Measurements from ENCODE around the gene ITIH6. TPM values are rescaled to one million over a fixed set of nuclear protein-coding genes. Genes with fewer than 3 reads are reported as not detected.

The ITIH6 gene
- total RNA-seq, 1 donor from 2014 or later, result not detected

DNA sequence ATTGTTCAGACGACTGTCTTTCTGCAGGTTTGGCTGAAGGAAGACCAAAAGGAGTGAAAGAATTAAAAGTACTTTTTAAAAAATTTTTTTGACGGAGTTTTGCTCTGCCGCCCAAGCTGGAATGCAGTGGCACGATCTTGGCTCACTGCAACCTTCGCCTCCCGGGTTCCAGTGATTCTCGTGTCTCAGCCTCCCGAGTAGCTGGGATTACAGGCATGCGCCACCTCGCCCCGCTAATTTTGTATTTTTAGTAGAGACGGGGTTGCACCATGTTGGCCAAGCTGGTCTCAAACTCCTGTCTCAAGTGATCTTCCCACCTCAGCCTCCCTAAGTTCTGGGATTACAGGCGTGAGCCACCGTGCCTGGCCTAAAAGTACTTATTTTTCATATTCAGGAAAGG, 86.3 kb downstream of the ITIH6 start:
- ATAC-seq, result no peak

DNA sequence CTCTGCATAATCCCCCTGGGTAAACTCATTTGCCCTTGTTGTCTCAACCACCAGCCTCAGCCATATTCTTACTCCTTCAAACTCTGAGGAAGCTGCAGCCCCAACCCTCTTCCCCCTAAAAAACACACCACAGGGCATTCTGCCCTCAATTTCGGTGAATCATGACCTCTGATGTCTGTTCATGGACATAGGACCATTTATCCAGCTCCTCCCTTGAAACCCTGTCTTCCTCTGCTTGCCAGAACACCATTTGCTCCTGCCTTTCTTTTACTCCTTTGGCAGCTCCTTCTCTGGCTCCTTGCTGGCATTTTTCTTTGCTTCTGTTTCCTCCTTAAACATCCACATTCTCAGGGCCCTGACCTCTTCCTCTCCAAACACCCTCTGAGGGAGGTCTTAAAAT, 87.1 kb downstream of the ITIH6 start:
- no peak for ATAC-seq

DNA sequence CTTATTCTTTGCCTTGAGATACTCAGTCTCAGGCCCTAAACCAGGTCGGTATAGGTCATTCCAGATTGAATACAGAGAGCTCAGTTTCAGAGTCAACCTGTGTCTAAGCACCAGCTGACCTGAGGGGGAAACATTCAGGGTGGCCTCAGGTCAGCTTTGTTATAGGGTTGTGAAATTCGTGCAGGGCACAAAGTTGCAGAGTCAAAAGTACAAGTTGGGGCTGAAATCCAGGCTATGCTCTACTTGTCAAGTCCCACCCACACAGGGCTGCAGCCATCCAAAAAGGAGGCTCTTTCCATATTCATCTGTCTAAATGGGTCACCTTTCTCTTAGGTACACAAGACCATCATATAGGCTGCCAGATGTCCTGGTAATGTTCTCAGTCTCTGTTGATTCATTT, 89.7 kb downstream of the ITIH6 start:
- no peak for ATAC-seq

Other genes with a start within 250 kb of the ITIH6 start
- 52.4 TPM for gene MAGED2, start 9.5 kb upstream of the ITIH6 start, total RNA-seq
- gene TRO, start 122.6 kb upstream of the ITIH6 start, total RNA-seq, result 2.7 TPM
- gene PFKFB1, start 195.9 kb upstream of the ITIH6 start, total RNA-seq, result 0.36 TPM
- 16.3 TPM for gene APEX2, start 202.1 kb upstream of the ITIH6 start, total RNA-seq
- not detected for gene ALAS2, start 232.7 kb upstream of the ITIH6 start, total RNA-seq